ENCODE results near the gene CHMP5. TPM values are rescaled to one million over a fixed set of nuclear protein-coding genes. Genes with fewer than 3 reads are reported as not detected.
A peak's percentile ranks its signal among the peaks of the same experiment; 100 is the strongest.

CHMP5 gene
- polyA plus RNA-seq, 4 donors: 78.1 to 212 (median 134) TPM

DNA sequence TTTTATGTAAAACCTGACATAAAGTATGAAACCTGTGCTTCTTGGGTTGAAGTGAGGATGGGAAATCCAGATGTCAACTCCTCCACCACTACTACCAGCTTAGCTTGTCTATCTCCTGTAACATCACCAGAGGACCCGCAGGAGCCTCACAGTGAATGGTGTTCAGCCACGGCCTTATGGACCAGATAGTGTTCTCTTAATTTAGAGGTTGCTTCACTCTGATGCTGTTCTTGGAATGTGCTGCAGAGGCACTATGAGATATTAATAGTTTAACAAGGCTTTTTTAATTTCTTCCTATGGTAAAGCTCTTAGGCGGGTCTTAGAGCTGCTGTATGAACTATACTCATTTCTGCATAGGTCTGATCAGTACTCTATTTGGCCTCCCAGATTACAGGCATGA, 53.4 kb downstream of the CHMP5 start:
- no peak for DNase-seq
- Histone ChIP-seq H3K9me3 (ENCODE audit: control insufficient read depth in 2 of 2, insufficient read depth in 1 of 2, low read depth in 1 of 2, low read length in 1 of 2) (peaks cover 0 to 2% of the 10 kb centered on the region in 2 donors), H3K4me3 (ENCODE audit: low read depth in 1 of 3, low read length in 3 of 3) (no peak overlapping the region), H3K27me3 (ENCODE audit: control insufficient read depth in 3 of 3, insufficient read depth in 3 of 3, low read length in 3 of 3) (no peaks in the 10 kb centered on the region), H3K36me3 (ENCODE audit: control insufficient read depth in 3 of 3, insufficient read depth in 2 of 3, low read depth in 1 of 3, low read length in 3 of 3) (peaks cover 25 to 62% (median 32%) of the 10 kb centered on the region in 3 donors), H3K27ac (ENCODE audit: low read depth in 1 of 3, low read length in 2 of 3) (no peak overlapping the region), H3K4me1 (ENCODE audit: control insufficient read depth in 3 of 3, insufficient read depth in 2 of 3, low read depth in 1 of 3, low read length in 2 of 3) (no peaks in the 10 kb centered on the region)
- 92 to 100% (median 98%) methylated on average over 3 of the region's 3 CpGs for WGBS, 3 donors
- no peak for FAIRE-seq

GRCh38 chr9:33318781-33319180, 53.9 kb downstream of the CHMP5 start:
- no peaks in the 10 kb centered on the region for H3K4me1 ChIP-seq (ENCODE audit: control insufficient read depth in 3 of 3, insufficient read depth in 2 of 3, low read depth in 1 of 3, low read length in 2 of 3)
- WGBS, 3 donors: 96 to 98% (median 97%) methylated on average over 8 of the region's 8 CpGs
- FAIRE-seq: no peak

GRCh38 chr9:33320230-33320567, 55.4 kb downstream of the CHMP5 start:
- Histone ChIP-seq H3K4me1 (ENCODE audit: control insufficient read depth in 3 of 3, insufficient read depth in 2 of 3, low read depth in 1 of 3, low read length in 2 of 3) (no peaks in the 10 kb centered on the region), H3K27ac (ENCODE audit: low read depth in 1 of 3, low read length in 2 of 3) (no peak overlapping the region), H3K27me3 (ENCODE audit: control insufficient read depth in 3 of 3, insufficient read depth in 3 of 3, low read length in 3 of 3) (no peaks in the 10 kb centered on the region), H3K9me3 (ENCODE audit: control insufficient read depth in 2 of 2, insufficient read depth in 1 of 2, low read depth in 1 of 2, low read length in 1 of 2) (peaks cover 0 to 8% of the 10 kb centered on the region in 2 donors), H3K4me3 (ENCODE audit: low read depth in 1 of 3, low read length in 3 of 3) (no peak overlapping the region), H3K36me3 (ENCODE audit: control insufficient read depth in 3 of 3, insufficient read depth in 2 of 3, low read depth in 1 of 3, low read length in 3 of 3) (peaks cover 23 to 60% (median 23%) of the 10 kb centered on the region in 3 donors)
- WGBS, 3 donors: 91 to 94% (median 94%) methylated on average over 1 of the region's 1 CpG
- DNase-seq: no peak
- FAIRE-seq: no peak

More at GRCh38 chr9:33318781-33319180, 53.9 kb downstream of the CHMP5 start:
- H3K36me3 ChIP-seq (ENCODE audit: control insufficient read depth in 3 of 3, insufficient read depth in 2 of 3, low read depth in 1 of 3, low read length in 3 of 3): peaks cover 25 to 62% (median 28%) of the 10 kb centered on the region in 3 donors
- no peak for DNase-seq
- H3K4me3 ChIP-seq (ENCODE audit: low read depth in 1 of 3, low read length in 3 of 3): no peak overlapping the region
- no peak overlapping the region for H3K27ac ChIP-seq (ENCODE audit: low read depth in 1 of 3, low read length in 2 of 3)
- H3K9me3 ChIP-seq (ENCODE audit: control insufficient read depth in 2 of 2, insufficient read depth in 1 of 2, low read depth in 1 of 2, low read length in 1 of 2): peaks cover 0 to 2% of the 10 kb centered on the region in 2 donors
- no peaks in the 10 kb centered on the region for H3K27me3 ChIP-seq (ENCODE audit: control insufficient read depth in 3 of 3, insufficient read depth in 3 of 3, low read length in 3 of 3)

DNA sequence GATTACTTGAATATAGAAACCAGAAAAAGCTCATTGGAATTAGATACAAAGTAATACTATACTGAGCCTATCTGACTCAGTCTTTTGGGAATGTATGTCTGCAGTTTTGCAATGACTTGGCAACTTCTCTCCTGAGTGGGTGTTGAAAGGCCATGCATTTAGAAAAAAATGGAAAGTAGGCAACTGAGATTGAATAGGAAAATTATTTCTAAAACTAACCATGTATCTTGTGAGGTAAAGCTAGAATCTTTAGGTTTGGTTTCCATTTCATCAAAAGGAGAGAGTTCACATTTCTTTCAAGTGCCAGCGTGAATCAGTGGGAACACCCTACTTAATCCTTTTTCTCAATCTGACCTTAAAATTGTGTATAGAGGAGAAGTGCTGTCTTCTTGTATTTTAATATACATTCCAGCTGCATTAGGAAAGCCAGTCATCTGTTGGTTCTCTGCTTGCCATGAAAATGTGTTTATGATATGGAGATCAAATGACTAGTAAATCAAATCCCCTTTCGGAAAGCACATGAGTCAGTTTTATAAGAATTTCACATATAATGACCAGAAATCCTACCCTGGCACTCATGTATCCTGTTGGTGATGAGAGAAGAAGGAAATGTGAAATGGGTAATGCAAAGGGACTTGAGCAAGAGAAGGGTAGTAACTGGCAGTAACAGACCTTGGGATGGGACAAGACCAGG, 55.9 kb downstream of the CHMP5 start:
- no peaks in the 10 kb centered on the region for H3K27me3 ChIP-seq (ENCODE audit: control insufficient read depth in 3 of 3, insufficient read depth in 3 of 3, low read length in 3 of 3)
- H3K4me1 ChIP-seq (ENCODE audit: control insufficient read depth in 3 of 3, insufficient read depth in 2 of 3, low read depth in 1 of 3, low read length in 2 of 3): no peaks in the 10 kb centered on the region
- H3K36me3 ChIP-seq (ENCODE audit: control insufficient read depth in 3 of 3, insufficient read depth in 2 of 3, low read depth in 1 of 3, low read length in 3 of 3): peaks cover 20 to 56% (median 22%) of the 10 kb centered on the region in 3 donors
- FAIRE-seq (no peak), DNase-seq (no peak)
- no peak overlapping the region for H3K27ac ChIP-seq (ENCODE audit: low read depth in 1 of 3, low read length in 2 of 3)
- no peak overlapping the region for H3K4me3 ChIP-seq (ENCODE audit: low read depth in 1 of 3, low read length in 3 of 3)
- peaks cover 0 to 8% of the 10 kb centered on the region in 2 donors for H3K9me3 ChIP-seq (ENCODE audit: control insufficient read depth in 2 of 2, insufficient read depth in 1 of 2, low read depth in 1 of 2, low read length in 1 of 2)
- WGBS, 3 donors: 85 to 93% (median 89%) methylated on average over 2 of the region's 2 CpGs

GRCh38 chr9:33329117-33329563, 64.3 kb downstream of the CHMP5 start:
- H3K9me3 ChIP-seq (ENCODE audit: control insufficient read depth in 2 of 2, insufficient read depth in 1 of 2, low read depth in 1 of 2, low read length in 1 of 2): peaks cover 0 to 6% of the 10 kb centered on the region in 2 donors
- H3K36me3 ChIP-seq (ENCODE audit: control insufficient read depth in 3 of 3, insufficient read depth in 2 of 3, low read depth in 1 of 3, low read length in 3 of 3): peaks cover 10 to 45% (median 16%) of the 10 kb centered on the region in 3 donors
- FAIRE-seq: no peak
- peak; percentile 93 to 99 for DNase-seq
- H3K27ac ChIP-seq (ENCODE audit: low read depth in 1 of 3, low read length in 2 of 3): peak overlapping the region in 2 of 3 donors; percentile 51 to 90
- H3K4me1 ChIP-seq (ENCODE audit: control insufficient read depth in 3 of 3, insufficient read depth in 2 of 3, low read depth in 1 of 3, low read length in 2 of 3): peaks cover 3 to 17% (median 9%) of the 10 kb centered on the region in 3 donors
- H3K27me3 ChIP-seq (ENCODE audit: control insufficient read depth in 3 of 3, insufficient read depth in 3 of 3, low read length in 3 of 3): no peaks in the 10 kb centered on the region
- H3K4me3 ChIP-seq (ENCODE audit: low read depth in 1 of 3, low read length in 3 of 3): no peak overlapping the region
- 22 to 60% (median 32%) methylated on average over 4 of the region's 4 CpGs for WGBS, 3 donors

- H3K27me3 ChIP-seq (ENCODE audit: control insufficient read depth in 3 of 3, insufficient read depth in 3 of 3, low read length in 3 of 3): no peaks in the 10 kb centered on the region
- no peak overlapping the region for H3K4me3 ChIP-seq (ENCODE audit: low read depth in 1 of 3, low read length in 3 of 3)
- H3K9me3 ChIP-seq (ENCODE audit: control insufficient read depth in 2 of 2, insufficient read depth in 1 of 2, low read depth in 1 of 2, low read length in 1 of 2): no peaks in the 10 kb centered on the region
- FAIRE-seq (no peak), DNase-seq (peak; percentile 36 to 89)
- peaks cover 3 to 17% (median 9%) of the 10 kb centered on the region in 3 donors for H3K4me1 ChIP-seq (ENCODE audit: control insufficient read depth in 3 of 3, insufficient read depth in 2 of 3, low read depth in 1 of 3, low read length in 2 of 3)
- H3K36me3 ChIP-seq (ENCODE audit: control insufficient read depth in 3 of 3, insufficient read depth in 2 of 3, low read depth in 1 of 3, low read length in 3 of 3): peaks cover 10 to 40% (median 13%) of the 10 kb centered on the region in 3 donors
- peak overlapping the region in 2 of 3 donors; percentile 68 to 90 for H3K27ac ChIP-seq (ENCODE audit: low read depth in 1 of 3, low read length in 2 of 3)
- 43 to 71% (median 59%) methylated on average over 5 of the region's 5 CpGs for WGBS, 3 donors
Observed at GRCh38 chr9:33329979-33330378, 65.1 kb downstream of the CHMP5 start.

DNA sequence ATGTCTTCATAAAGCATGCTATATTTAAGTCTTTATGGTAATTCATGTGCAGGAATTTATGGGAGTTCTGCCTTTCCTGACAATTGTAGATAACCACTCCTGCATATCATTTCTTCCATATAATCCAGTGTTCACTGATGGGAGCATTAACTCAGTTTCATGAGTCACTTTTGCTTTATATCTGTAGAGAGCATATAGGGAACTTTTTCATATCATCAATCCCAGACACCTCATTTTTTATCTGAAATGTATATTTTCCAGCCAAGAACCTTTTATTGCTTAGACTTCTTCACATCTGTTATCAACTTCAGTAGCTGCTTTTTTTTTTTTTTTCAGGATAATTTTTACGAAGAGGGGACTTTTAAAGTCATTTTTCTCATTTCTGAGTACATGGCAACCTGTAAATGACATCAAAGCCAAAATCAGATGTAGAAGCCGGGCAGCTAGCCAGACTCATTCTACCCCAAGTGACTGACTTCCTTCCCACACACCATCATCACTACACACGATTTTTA, 66.6 kb downstream of the CHMP5 start:
- no peak for FAIRE-seq
- H3K4me3 ChIP-seq (ENCODE audit: low read depth in 1 of 3, low read length in 3 of 3): no peak overlapping the region
- no peaks in the 10 kb centered on the region for H3K27me3 ChIP-seq (ENCODE audit: control insufficient read depth in 3 of 3, insufficient read depth in 3 of 3, low read length in 3 of 3)
- 75 to 84% (median 77%) methylated on average over 3 of the region's 3 CpGs for WGBS, 3 donors
- no peak for DNase-seq
- peaks cover 10 to 37% (median 13%) of the 10 kb centered on the region in 3 donors for H3K36me3 ChIP-seq (ENCODE audit: control insufficient read depth in 3 of 3, insufficient read depth in 2 of 3, low read depth in 1 of 3, low read length in 3 of 3)
- H3K4me1 ChIP-seq (ENCODE audit: control insufficient read depth in 3 of 3, insufficient read depth in 2 of 3, low read depth in 1 of 3, low read length in 2 of 3): peaks cover 3 to 17% (median 9%) of the 10 kb centered on the region in 3 donors
- H3K27ac ChIP-seq (ENCODE audit: low read depth in 1 of 3, low read length in 2 of 3): no peak overlapping the region
- H3K9me3 ChIP-seq (ENCODE audit: control insufficient read depth in 2 of 2, insufficient read depth in 1 of 2, low read depth in 1 of 2, low read length in 1 of 2): no peaks in the 10 kb centered on the region

Measured in small intestine (tissue), 7 donors.